Measurements from ENCODE around the gene PDE9A.

DNA sequence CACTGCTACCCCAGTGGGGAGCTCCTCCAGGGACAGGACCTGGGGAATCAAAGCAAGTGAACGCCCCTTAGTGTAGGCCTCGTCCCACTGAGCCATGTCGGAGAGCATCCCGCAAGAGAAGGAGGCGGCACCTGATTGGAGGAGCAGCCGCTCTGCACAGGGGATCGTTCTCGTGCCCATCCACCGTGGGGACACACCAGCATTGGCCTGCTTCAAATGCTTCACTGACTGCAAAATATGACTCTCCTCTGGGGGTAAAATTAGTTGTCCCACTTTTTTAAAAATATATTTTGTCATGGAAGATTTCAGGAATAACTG is 111.0 kb downstream of the PDE9A start:
- TF ChIP-seq, protein P1, sequence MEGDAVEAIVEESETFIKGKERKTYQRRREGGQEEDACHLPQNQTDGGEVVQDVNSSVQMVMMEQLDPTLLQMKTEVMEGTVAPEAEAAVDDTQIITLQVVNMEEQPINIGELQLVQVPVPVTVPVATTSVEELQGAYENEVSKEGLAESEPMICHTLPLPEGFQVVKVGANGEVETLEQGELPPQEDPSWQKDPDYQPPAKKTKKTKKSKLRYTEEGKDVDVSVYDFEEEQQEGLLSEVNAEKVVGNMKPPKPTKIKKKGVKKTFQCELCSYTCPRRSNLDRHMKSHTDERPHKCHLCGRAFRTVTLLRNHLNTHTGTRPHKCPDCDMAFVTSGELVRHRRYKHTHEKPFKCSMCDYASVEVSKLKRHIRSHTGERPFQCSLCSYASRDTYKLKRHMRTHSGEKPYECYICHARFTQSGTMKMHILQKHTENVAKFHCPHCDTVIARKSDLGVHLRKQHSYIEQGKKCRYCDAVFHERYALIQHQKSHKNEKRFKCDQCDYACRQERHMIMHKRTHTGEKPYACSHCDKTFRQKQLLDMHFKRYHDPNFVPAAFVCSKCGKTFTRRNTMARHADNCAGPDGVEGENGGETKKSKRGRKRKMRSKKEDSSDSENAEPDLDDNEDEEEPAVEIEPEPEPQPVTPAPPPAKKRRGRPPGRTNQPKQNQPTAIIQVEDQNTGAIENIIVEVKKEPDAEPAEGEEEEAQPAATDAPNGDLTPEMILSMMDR (IDR thresholded peaks at IDR 0.05): no peak
- TF ChIP-seq EZH2 (IDR thresholded peaks at IDR 0.05; ENCODE audit: borderline replicate concordance, insufficient read depth, low read depth, low read length, poor library complexity, severe bottlenecking): no peak
